Stimulated activated CD8-positive, alpha-beta memory T cell treated with anti-CD3 and anti-CD28 coated beads, Interleukin-15, amount 100 ng/mL, for 24 hours (primary cell): Measurements from ENCODE around the gene AURKAIP1.

ENCODE experiments used
- DNase-seq: peaks from one replicate; pipeline ENCODE4 v3.0.0-alpha.2; 2020; ENCODE audit warnings: low read depth

Gene AURKAIP1

GRCh38 chr1:1347663-1348419, 27.2 kb downstream of the AURKAIP1 start:
- DNase-seq: no peak

- DNase-seq: no peak
Observed at GRCh38 chr1:1347026-1347595, 27.9 kb downstream of the AURKAIP1 start.

GRCh38 chr1:1346501-1346890, 28.5 kb downstream of the AURKAIP1 start:
- no peak for DNase-seq

- no peak for DNase-seq
Observed at GRCh38 chr1:1345860-1346500, 29.0 kb downstream of the AURKAIP1 start.

- no peak for DNase-seq
Observed at GRCh38 chr1:1345384-1345783, 29.6 kb downstream of the AURKAIP1 start.

DNA sequence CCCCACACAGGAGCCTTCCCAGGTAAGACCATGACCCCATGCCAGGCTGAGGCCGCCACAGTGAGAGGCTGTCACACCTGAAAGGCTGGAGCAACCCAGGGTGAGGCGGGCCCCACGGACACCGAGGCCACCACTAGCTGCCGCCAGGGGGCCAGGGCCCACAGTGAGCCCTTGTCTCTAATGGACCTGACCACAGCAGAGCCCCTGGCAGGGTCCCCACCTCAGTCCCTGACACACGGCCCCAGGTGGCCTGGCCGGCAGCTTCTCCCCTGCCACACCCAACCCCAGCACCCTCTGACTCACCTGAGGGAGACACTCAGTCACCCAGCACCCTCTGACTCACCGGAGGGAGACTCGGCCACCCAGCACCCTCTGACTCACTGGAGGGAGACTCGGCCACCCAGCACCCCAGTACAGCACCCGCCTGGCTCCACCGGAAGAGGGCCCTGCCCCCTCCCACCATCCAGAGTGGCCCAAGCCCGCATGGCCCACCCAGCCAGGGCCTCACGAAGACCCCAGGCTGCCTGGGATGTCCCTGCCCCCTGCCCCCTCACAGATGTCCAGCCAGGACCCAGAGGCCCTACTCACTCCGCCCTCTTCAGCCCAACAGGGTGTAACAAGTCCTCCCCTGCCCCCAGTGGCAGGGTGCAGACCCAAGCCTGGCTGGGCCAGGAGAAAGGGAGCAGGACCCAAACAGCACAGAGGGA, 30.2 kb downstream of the AURKAIP1 start:
- no peak for DNase-seq

DNA sequence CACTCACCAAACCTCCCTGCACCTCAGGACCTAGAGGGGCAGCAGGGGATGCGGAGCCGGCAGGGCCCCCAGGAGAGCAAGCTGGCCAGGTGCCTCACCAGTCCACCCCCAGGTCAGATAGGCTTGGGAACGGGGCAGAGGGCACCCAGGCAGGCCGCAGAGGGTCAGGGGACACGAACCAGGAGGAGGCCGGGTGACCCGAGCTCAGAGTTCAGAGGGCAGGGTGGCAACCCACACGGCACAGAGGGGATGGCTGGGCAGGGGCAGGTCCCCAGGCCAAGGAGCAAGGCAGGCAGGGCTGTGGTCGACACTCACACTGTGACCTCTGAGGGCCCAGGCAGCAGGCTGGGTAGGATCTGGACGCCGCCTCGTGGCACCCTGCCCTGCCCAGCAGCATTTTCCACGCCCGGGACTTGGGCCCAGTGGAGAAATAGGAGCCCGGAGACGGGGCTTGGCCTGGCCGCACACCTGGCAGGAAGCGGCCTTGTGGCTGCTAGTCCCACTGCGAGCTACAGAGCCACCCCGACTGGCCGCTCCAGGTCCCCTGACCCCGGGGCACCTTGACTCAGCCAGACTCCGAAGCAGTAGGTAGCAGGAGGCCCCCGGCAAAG, 31.1 kb downstream of the AURKAIP1 start:
- DNase-seq: no peak

DNA sequence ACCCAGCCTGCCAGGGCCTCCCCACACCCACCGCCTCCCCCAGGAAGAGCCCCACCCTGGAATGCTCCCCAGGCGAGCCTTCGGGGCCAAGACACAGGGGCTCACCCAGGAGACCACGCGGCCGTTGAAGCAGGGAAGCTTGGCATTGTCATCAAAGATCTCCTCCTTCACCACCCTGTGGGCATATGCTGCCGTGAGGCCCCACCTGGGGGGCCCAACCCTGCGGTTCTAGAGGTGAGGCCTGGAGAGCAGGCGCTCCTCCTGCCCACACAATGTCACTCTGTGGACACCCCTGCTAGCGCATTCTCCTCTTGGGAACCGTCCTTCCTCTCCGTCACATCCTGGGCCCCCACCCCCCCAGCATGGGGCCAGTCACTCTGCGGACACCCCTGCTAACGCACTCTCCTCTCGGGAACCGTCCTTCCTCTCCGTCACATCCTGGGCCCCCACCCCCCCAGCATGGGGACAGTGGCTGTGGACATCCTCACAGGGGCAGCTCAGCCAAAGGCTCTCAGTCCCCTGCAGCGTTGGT, 32.4 kb downstream of the AURKAIP1 start:
- no peak for DNase-seq

DNA sequence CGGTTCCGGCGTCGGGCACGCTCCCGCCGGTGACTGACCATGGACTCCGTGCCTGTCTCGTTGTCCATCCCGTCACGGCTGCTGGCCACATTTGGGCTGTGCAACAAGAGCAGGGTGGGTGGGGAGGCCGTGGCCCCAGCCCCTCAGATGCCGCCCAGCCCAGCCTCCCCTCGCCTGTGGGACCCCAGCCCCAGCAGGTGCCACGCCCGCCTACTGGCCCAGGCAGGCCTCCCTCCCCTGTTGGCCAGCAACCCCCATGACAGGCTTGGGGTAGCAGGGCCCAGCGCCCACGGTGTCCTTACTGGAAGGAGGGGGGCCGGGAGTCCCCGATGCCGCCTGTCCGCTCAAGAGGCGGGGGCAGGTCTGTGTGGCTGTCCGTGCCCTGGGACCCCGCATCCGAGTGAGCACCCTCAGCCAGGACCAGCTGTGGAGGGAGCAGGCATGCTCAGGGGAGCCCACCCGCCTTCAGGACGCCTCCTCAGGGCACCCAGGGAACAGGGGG, 32.9 kb downstream of the AURKAIP1 start:
- no peak for DNase-seq

DNA sequence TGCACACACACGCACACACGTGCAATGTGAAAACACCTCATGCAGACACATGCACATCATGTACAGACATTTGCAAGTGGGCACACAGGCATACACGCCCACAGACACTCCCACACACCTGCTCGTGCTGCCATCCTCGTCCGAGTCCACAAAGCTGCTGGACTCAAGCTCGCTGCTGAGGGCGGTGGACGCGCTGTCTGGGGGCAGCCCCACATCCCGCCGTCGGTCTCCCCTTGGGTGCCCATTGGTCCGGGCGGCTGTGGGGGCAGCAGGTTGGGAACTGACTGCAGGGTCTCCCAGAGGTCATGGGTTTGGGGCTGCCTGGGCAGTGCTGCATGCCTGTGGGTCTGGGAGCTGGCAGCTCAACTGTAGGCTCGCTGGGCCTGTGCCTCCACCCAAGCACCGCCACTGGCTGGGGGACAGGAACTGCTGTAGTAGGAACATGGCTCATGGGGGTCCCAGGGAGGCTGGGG, 33.4 kb downstream of the AURKAIP1 start:
- no peak for DNase-seq

GRCh38 chr1:1340791-1341548, 34.0 kb downstream of the AURKAIP1 start:
- no peak for DNase-seq

- no peak for DNase-seq
Observed at GRCh38 chr1:1340185-1340584, 34.8 kb downstream of the AURKAIP1 start.

GRCh38 chr1:1338278-1338677, 36.7 kb downstream of the AURKAIP1 start:
- no peak for DNase-seq

- no peak for DNase-seq
Observed at GRCh38 chr1:1337793-1338147, 37.2 kb downstream of the AURKAIP1 start.

DNA sequence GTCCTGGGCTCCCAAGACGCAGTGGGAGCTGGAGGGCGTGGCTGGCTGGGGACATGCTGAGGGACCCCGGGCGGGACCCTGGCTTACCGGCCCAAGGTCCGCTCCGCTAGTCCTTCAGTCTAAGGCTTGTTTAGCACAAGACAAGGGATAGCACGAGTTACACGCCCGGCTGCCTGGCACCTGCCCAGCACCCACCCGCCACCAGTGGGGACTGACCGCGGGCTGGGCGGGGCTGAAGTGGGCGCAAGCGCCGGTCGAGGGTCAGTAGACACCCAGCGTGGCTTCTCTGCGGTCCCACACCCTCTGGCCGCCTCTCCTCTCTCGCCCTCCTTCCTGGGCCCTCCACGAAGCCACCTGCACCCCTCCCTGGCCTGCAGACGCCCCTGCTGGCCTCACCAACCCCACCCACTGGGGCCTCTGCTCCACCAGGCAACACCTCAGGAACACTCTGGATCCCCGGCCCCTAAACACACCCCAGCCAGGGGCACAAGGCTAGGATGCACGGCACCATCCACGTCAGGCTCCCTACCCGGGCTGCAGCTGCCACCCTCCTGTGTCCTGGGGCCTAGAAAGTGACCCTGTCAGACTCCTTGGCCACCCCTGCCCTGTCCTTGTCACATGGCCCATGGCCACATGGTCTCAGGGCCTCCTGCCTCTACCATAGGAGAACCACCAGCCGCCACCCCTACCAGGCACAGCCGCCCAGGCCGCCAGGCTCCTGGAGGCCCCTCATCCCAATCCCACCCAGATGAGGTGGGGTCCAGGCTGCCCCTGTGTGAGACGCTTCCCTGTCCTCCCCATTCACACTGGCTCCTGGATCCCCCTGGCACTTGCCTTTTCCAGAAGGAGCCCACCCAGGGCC, 37.8 kb downstream of the AURKAIP1 start:
- DNase-seq: no peak

DNA sequence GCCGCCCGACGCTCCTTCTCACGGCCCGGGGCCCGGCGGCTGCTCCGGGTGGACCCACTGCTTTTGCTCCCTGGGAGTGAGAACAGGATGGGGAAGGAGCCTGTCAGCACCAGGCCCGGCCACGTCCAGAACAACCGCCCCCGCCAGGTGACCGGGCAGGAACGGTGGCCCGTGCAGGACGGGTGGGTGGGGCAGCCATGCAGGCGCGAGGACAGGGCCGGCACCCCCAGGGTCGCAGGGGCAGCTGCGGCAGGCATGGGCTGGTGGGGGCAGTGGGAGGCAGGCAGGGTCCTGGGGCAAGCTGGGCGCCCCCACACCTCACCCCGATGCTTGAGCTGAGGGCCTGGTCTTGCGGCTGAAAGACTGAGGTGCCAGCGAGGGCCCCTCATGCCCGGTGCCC, 38.6 kb downstream of the AURKAIP1 start:
- DNase-seq: no peak

GRCh38 chr1:1335792-1336248, 39.2 kb downstream of the AURKAIP1 start:
- DNase-seq: no peak

DNA sequence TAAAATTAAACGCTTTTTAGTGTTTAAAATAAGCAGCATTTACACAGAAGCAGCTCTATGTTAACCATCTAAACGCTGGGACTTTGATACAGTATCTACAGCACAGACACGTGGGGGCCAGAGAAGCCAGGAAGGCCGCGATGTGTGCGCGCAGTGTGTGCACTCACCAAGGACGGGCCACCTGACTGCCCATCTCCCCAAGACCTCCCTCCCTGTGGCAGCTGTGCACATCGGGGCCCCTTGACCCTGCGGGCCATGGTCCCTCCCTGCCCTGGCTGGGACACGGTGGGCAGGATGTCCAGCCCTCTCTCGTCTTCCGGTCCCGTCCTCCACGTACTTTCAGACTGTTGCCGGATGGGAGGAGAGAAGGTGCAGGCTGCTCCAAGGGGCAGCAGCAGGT, 39.7 kb downstream of the AURKAIP1 start:
- DNase-seq: no peak

DNA sequence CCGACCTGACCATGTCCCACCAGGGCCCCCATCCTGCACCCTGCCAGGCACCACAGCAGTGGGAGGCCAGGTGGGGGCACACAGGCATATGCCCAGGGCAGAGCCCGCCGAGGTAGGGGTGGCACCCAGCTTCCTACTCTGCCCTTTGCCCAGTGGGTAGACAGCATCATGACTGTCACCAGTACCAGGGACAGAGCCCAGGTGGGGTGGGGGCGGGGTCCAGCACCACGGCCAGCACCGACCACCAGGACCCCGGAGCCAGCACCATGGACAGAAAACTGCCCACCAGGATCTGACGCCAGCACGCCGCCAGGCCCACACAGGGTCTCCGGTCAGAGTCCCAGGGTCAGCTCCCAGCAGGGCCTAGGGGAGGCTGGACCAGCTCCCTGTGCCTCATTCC, 40.2 kb downstream of the AURKAIP1 start:
- no peak for DNase-seq
